Measurements from ENCODE around the gene PITPNM1.
A peak's percentile ranks its signal among the peaks of the same experiment; 100 is the strongest.
"Not testable (repeated sequence)": the region's sequence is repeated elsewhere in the genome, so short reads cannot be mapped to it uniquely, and the experiment has no call there.

The PITPNM1 gene

DNA sequence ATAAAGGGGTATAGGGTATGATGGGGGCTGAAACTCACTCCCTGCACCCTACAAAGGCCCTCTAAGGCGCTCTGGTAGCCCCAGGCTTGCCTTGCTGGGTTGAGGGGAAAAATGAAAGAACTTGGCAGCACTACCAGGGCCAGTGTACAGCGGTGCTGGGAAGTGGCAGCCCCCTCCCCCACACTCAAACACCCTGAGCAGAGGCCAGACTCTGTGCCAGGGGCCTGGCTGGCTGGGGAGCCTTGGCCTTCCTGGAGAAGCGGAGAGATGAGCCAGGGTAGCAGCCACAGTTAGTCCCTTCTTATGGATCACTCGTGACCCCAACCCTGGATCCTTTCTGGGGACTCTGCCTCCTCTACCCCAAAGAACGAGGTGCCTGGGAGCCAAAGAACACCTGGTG is 38.8 kb downstream of the PITPNM1 start:
- no peak for DNase-seq (ENCODE audit: low read depth in 2 of 2)

DNA sequence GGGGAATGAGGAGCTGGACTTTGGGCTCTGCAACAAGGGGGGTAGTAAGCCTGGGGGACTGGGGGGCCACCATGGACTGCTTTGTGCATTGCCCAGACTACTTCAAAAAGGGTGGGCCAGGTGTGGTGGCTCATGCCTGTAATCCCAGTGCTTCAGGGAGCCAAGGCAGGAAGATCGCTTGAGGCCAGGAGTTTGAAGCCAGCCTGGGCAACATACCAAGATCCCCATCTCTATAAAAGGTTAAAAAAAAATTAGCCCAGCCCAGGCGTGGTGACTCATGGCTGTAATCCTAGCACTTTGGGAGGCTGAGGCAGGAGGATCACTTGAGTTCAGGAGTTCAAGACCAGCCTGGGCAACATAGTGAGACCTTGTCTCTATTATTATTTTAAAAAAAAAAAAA is 39.6 kb downstream of the PITPNM1 start:
- DNase-seq (ENCODE audit: low read depth in 2 of 2): not testable (repeated sequence)

- DNase-seq (ENCODE audit: low read depth in 2 of 2): no peak
Measured at GRCh38 chr11:67465189-67465510, 40.0 kb downstream of the PITPNM1 start.

DNA sequence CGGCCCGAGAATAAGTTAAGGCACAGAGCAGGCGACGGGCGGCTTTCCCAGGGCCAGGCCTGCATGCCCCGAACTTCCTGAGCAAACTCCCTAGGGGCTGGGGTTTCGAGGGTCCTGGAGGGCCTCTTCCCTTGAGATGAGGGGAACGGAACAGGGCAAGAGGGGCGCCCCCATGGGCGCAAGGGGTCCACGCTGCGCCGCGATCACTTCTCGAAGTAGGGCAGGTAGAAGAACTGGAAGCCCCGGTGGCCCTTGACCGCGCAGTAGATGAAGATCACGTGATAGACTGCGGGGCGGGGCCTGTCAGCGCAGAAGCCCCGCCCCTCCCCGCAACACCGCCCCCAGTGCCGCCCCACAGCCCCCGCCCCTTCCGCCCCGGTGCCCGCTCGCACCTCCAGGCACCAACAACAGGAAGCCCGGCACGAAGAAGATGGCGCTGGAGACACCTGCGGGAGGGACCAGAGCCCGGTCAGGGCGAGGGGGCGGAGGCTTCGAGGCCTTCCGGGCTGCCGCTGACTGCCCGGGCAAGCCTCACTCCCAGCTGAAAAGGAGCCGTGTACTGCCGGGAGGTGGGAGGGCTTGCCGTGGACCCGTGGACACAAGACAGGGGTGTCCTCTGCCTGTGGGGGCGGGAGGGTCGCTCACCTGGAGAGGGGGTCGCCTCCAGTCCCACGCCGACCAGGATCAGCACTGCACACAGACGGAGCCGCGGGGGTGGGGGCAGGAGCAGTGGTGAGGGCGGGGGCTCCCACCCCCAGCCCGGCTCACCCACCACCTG is 40.6 kb downstream of the PITPNM1 start:
- peak; percentile 76 to 84 for DNase-seq (ENCODE audit: low read depth in 2 of 2)

DNA sequence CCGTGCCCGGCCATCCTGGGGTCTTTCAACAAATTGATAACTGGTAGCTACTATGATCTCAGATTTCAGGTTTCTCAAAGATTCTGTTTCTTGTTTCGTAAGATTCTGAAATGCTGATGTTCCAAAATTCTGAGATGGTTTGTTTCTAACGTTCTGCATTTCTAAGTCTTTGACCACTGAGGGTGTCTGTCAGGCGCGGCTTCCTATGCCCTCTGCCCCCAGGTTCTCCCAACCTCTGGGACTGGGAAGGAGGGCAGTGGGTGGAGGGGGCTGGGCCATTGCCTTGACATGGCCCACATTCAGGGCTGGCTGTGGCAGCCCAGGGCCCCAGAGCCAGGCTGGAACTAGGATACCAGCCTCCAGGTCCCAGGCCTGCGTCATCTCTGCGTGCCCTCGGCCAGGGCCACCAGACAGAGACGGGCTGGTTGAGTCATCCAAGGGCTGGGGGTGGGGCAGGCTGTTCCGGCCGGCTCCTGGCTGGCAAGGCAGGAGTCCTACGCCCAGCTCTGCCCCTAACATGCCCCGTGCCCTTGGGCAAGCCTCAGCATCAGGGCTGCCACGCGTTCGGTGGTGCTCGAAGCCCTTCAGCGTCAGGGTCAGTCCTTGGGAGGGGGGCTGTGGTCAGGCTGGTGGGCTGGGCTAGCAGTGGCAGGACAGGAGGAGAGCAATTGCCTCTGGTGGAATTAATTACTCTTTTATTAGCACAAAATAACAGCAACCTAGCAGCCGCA is 41.3 kb downstream of the PITPNM1 start:
- no peak for DNase-seq (ENCODE audit: low read depth in 2 of 2)

- DNase-seq (ENCODE audit: low read depth in 2 of 2): no peak
Measured at GRCh38 chr11:67463186-67463585, 42.0 kb downstream of the PITPNM1 start.

DNA sequence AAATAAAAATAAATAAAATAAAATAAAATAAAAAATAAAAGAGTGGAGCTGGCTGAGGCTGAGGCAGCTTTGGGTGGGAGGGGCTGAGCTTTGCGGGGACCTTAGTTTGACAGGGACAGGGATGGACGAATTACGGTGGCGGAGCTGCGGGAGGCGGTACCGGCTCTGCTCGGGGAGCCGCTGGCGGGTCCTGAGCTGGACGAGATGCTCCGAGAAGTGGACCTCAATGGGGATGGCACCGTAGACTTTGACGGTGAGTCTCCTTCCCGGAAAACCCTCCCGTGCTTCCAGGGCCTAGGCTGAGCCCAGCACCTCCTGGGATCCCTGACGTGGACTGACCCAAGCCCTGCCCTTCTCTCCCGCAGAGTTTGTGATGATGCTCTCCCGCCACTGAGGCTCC is 46.9 kb downstream of the PITPNM1 start:
- DNase-seq (ENCODE audit: low read depth in 2 of 2): no peak

- no peak for DNase-seq (ENCODE audit: low read depth in 2 of 2)
Measured at GRCh38 chr11:67457453-67457852, 47.7 kb downstream of the PITPNM1 start.

DNA sequence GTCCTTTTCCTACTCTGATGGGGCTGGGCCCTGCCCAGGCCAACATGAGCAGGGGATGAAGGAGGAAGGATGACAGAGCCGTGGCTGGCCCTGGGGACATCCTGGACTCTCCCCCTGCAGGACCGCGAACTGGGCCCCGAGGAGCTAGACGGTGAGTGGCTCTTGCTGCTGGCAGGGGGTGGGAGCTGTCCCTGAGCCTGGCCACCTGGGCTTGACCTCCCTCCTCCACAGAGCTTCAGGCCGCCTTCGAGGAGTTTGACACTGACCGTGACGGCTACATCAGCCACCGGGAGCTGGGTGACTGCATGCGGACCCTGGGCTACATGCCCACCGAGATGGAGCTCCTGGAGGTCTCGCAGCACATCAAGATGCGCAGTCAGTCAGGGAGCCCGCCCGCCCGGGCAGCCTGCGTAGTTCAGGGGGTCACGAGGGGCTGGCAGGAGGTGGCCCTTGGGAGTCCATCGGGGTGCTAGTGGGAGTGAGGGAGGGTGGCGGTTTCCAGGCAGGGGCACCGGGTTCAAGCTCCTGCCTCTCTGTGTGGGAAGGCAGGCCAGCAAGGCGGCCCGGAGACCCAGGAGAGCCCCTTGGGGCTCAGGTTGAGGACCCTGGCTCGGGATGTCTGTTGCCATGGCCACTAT is 49.0 kb downstream of the PITPNM1 start:
- DNase-seq (ENCODE audit: low read depth in 2 of 2): no peak

DNA sequence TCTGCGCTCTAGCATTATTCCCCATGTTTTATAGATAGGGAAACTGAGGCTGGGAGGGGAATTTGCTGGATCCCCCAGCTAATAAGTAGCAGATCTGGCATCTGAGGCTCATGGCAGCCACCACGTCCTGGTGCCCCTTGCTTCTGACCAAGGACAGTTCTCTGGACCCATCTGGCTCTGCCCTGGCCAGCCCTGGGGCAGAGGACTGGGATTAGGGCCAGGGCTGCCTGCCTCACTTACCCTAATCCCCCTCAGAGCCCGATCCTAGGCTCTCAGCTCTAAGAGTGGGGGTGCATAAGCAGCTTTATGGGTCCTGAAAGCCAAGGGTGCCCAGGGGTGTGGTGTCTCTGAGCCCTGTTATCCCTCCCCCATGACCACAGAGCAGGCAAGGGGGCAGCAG is 50.1 kb downstream of the PITPNM1 start, which contains the start of gene CABP4:
Gene CABP4 (plus strand): TSS at position 301 of the 400 bp plus-strand sequence. CDS start 70 bp downstream, at position 371.
- no peak for DNase-seq (ENCODE audit: low read depth in 2 of 2)

DNA sequence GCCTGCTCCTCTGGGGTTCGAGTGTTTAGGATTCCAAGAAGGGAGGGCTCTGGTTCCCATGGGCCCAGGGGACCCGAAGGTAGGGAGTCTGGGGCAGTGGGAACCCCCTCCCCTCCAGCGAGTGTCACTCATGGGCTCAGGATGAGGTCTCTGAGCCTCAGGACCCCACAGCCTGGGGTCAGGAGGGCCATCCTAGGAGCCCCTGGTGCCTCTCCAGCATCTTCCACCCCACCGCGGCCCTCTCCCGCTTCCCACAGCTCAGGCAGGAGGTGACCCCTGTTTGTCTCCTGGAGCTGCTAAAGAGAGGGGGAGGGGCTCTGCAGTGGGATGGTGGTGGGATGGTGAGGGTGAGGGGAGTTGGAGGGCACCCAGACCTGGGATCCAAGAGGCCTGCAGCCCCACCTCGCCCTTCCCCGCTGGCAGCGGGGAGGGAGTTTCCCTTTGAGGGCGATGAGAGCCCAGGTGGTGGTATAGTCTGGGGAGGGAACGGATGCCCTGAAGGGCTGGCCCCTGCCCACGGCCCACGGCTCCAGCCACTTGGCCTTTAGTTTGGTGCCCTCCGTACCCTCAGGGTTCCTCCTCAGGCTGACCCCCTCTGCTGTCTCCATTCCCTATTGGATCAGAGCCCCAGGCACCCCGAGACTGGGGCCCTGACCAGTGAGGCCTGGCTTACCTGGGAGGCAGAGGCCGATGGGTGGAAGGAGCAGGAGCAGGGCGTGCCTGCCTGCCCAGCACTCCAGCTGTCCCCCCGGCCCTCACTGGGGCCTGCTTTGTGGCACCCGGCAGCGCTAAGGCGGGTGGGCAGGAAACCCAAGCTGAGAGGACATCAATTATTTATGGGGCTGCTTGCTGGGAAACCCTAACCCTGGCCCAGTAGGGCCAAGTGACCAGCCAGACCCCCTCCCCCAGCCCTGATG is 51.1 kb downstream of the PITPNM1 start:
- no peak for DNase-seq (ENCODE audit: low read depth in 2 of 2)

DNA sequence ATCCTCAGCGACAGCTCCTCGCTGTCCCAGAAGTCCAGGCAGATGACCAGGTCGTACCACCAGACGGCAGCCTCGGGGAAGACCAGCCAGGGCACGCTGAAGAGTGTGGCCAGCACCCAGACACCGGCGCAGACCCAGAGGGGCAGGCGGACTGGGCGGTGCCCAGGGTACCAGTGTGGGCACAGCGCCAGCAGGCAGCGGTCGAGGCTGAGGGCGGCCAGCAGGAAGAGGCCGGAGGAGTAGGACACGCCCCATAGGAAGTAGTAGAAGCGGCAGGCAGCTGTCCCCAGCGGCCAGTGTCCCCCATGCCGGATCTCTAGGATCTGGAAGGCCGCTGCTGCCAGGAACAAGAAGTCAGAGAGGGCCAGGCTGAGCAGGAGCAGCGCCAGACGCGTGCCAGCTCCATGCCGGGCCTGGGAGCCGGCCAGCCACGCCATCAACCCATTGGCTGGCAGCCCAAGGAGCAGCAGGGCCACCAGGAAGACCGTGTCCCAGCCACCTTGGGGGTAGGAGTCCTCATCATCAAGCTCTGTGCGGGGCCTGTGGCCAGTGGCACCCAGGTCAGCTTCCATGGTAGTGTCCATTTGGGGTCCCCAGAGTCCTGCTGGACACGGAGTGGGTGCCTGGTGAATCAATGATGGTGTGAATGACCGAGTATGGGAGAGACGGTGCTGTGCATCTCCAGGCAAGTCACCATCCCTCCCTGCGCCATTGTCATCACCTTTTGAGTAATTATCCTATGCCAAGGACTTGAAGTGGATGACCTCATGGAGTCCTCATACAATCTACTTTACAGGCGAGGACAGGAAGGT is 52.8 kb downstream of the PITPNM1 start, which contains the start of gene GPR152:
Gene GPR152 (minus strand): TSS at position 589 of the 812 bp plus-strand sequence. CDS start 5 bp downstream, at position 584.
- no peak for DNase-seq (ENCODE audit: low read depth in 2 of 2)

GRCh38 chr11:67451658-67451976 is 53.5 kb downstream of the PITPNM1 start:
- DNase-seq (ENCODE audit: low read depth in 2 of 2): no peak

GRCh38 chr11:67450796-67451657 is 54.1 kb downstream of the PITPNM1 start:
- DNase-seq (ENCODE audit: low read depth in 2 of 2): no peak

DNA sequence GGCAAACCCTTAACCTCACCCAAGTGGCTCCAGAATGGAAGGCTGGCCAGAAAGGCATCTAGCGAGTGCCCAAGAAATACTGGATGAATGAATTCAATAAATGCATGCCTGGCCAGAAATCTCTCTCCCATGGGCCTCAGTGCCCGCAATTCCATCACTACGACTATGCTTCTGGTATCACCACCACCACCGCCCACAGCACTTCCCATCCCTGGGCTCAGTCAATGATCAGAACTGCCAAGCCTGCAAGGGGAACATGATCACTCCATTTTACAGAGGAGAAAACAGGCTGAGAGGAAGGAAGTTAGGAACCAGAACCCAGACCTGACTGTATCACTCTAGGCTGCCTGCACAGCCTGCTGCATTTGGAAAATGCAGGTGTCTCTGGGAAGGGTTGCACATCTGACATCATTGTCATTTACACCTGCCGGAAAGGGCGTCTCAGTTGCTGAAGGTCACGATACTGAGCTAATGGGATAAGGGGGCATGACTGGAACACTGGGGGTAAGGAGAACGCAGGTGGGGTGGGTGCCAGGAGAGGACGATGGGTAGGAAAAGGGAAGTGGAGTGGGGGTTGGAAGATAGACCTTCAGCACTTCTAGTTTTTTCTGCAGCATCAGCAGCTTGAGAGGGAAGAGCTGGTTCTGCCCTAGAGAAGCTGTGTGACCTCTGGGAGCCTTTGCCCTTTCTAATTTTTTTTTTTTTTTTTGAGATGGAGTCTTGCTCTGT is 55.9 kb downstream of the PITPNM1 start:
- DNase-seq (ENCODE audit: low read depth in 2 of 2): no peak

GRCh38 chr11:67448220-67448609 is 56.9 kb downstream of the PITPNM1 start:
- no peak for DNase-seq (ENCODE audit: low read depth in 2 of 2)

GRCh38 chr11:67445515-67445914 is 59.6 kb downstream of the PITPNM1 start:
- DNase-seq (ENCODE audit: low read depth in 2 of 2): no peak

GRCh38 chr11:67442504-67443404 is 62.4 kb downstream of the PITPNM1 start:
- DNase-seq (ENCODE audit: low read depth in 2 of 2): no peak
